IPS-18c (cell line): ENCODE results near the gene RALGAPA1.

Experiments
- H3K4me3 ChIP-seq: 2 replicates; pipeline ENCODE4 v1.7.0; 2013; ENCODE audit warnings: low read depth, mild to moderate bottlenecking, low read length, moderate library complexity; ENCODE audit not compliant: insufficient read depth
- H3K9me3 ChIP-seq: one replicate; pipeline ENCODE4 v1.6.1; 2013; ENCODE audit warnings: mild to moderate bottlenecking, low read length, moderate library complexity; ENCODE audit not compliant: control insufficient read depth, insufficient read depth

The RALGAPA1 gene

GRCh38 chr14:35509846-35510245 is 299.2 kb downstream of the RALGAPA1 start:
- H3K9me3 ChIP-seq, result no peaks in the 10 kb centered on the region

GRCh38 chr14:35506927-35507326 is 302.2 kb downstream of the RALGAPA1 start:
- H3K4me3 ChIP-seq, result no peak overlapping the region

More at GRCh38 chr14:35509846-35510245, 299.2 kb downstream of the RALGAPA1 start:
- no peak overlapping the region for H3K4me3 ChIP-seq

DNA sequence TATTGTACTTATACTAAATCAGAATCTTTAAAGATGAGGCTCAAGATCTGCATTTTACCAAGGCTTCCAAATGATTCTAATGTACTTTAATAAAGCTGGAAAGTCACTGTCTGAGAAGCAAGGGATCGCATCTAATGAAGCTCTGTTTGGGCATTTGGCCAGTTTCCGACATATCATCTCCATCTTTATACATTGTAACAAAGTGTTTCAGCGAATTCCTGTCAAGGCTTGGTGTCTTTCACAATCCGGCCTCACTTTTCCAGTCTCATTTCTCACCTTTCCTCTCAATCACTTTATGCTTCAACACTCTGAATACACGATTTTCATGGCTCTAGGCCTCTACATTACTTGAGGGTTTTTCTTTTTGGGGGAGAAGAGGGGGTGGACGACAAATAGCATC is 302.6 kb downstream of the RALGAPA1 start:
- no peak overlapping the region for H3K4me3 ChIP-seq

More at GRCh38 chr14:35506927-35507326, 302.2 kb downstream of the RALGAPA1 start:
- no peaks in the 10 kb centered on the region for H3K9me3 ChIP-seq

GRCh38 chr14:35504260-35504659 is 304.8 kb downstream of the RALGAPA1 start:
- H3K4me3 ChIP-seq, result no peak overlapping the region
- H3K9me3 ChIP-seq, result no peaks in the 10 kb centered on the region

More for the DNA sequence above, 302.6 kb downstream of the RALGAPA1 start:
- no peaks in the 10 kb centered on the region for H3K9me3 ChIP-seq

DNA sequence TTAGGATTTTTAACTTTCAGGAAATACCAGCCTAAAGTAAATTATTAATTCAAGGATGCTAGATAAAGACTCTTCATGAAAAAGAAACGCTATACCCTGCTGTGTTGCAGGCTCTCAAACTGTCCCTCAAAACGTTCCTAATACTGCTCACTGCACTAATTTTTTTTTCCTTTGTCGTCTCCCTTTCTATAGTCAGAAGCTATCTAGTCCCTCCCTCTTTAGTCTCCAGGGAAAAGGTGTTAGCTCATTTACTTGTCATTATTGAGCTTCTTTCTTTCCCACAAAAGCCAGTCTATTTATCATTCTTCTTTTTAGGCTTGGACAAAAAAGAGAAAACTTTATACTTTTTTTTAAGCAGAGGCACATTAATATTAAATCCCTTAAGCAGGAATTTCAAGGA is 305.4 kb downstream of the RALGAPA1 start:
- Histone ChIP-seq H3K9me3 (no peaks in the 10 kb centered on the region), H3K4me3 (no peak overlapping the region)

GRCh38 chr14:35499180-35499579 is 309.9 kb downstream of the RALGAPA1 start:
- H3K4me3 ChIP-seq, result no peak overlapping the region

DNA sequence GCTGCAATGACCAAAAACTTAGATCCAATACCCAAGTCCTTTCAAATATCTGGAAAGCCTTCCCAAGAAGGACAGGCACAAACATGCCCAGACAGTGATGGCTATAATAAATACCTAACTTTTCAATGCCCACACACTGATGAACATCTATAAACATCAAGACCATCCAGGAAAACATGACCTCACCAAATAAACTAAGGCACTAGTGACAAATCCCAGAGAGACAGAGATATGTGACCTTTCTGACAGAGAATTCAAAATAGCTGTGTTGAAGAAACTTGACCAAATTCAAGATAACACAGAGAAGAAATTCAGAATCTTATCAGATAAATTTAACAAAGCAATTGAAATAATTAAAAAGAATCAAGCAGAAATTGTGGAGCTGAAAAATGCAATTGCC is 313.8 kb downstream of the RALGAPA1 start:
- Histone ChIP-seq H3K4me3 (no peak overlapping the region), H3K9me3 (peaks cover 3% of the 10 kb centered on the region)

More at GRCh38 chr14:35499180-35499579, 309.9 kb downstream of the RALGAPA1 start:
- H3K9me3 ChIP-seq, result no peaks in the 10 kb centered on the region

GRCh38 chr14:35492569-35493014 is 316.5 kb downstream of the RALGAPA1 start:
- no peak overlapping the region for H3K4me3 ChIP-seq

More at GRCh38 chr14:35492569-35493014, 316.5 kb downstream of the RALGAPA1 start:
- H3K9me3 ChIP-seq, result peaks cover 6% of the 10 kb centered on the region
